K562 (cell line): ENCODE results near the gene NEK2. TPM values are rescaled to one million over a fixed set of nuclear protein-coding genes. Genes with fewer than 3 reads are reported as not detected.

ENCODE experiments used
- ARID2 ChIP-seq: fragments of 450-650 bp; IDR thresholded peaks from 2 replicates; pipeline ENCODE4 v1.6.1; 2017; ENCODE audit warnings: antibody characterized with exemption, mild to moderate bottlenecking
- EZH2 ChIP-seq: IDR thresholded peaks from 2 replicates; pipeline ENCODE4 v1.6.1; 2012; ENCODE audit warnings: low read depth, mild to moderate bottlenecking, inconsistent platforms, low read length, borderline replicate concordance
- GTF2F1 ChIP-seq: IDR thresholded peaks from 2 replicates; pipeline ENCODE4 v1.6.1; 2011; ENCODE audit warnings: low read depth, low read length, improper control_type of control experiment
- IRF2 ChIP-seq: sonication (generic); formaldehyde crosslinking; IDR thresholded peaks from 2 replicates; pipeline ENCODE4 v1.8.1; 2022; ENCODE audit warnings: mild to moderate bottlenecking, missing genetic modification reagents
- KAT2B ChIP-seq: IDR thresholded peaks from one replicate; pipeline ENCODE4 v1.6.1; 2012; ENCODE audit warnings: low read depth, mild to moderate bottlenecking, control low read depth, inconsistent platforms, low read length, moderate library complexity
- NR0B1 ChIP-seq: fragments of 450-650 bp; IDR thresholded peaks from one replicate; pipeline ENCODE4 v1.6.1; 2018; ENCODE audit warnings: mild to moderate bottlenecking, moderate library complexity; ENCODE audit not compliant: partially characterized antibody
- SNRNP70 ChIP-seq: fragments of 200-400 bp; formaldehyde crosslinking; optimal IDR thresholded peaks from 2 replicates; pipeline ENCODE3; 2017; ENCODE audit warnings: low read depth, low read length
- YBX1 ChIP-seq: fragments of 450-650 bp; IDR thresholded peaks from 2 replicates; pipeline ENCODE4 v1.7.1; 2016; ENCODE audit warnings: mild to moderate bottlenecking
- ZNF134 ChIP-seq: fragments of 250-450 bp; sonication (Bioruptor Pico); conservative IDR thresholded peaks from 2 replicates; pipeline ENCODE4 v1.4.0; 2020
- ZNF23 ChIP-seq: fragments of 250-450 bp; sonication (Bioruptor Pico); IDR thresholded peaks from 2 replicates; pipeline ENCODE4 v1.4.0; 2020; ENCODE audit warnings: mild to moderate bottlenecking
- polyA plus RNA-seq, 8 experiments: library from polyadenylated mRNA; depleted of rRNA in 4 of 8; stranded (reverse) in 5 of 8; unstranded in 3 of 8; fragments of >200 nt; fragmentation: Nextera tagmentation in 2 of 8; fragmentation: Illumina TruSeq in 1 of 8; extraction: Ambion mirVana in 2 of 8; extraction: Trizol in 1 of 8; gene quantifications; 2 replicates each; pipeline versions ENCODE4 v1.2.1 to v1.2.3, GENCODE V29; 2011 to 2014; ENCODE audit warnings: inconsistent platforms in 1 of 8, missing spikeins in 1 of 8
- total RNA-seq, 7 experiments: library from RNA; depleted of rRNA in 6 of 7; stranded (reverse); fragments of >200 nt in 6 of 7; fragmentation: Illumina TruSeq in 2 of 7; extraction: Trizol in 2 of 7; gene quantifications; 2 replicates each; pipeline versions ENCODE4 v1.2.1 to v1.2.3, GENCODE V29; 2011 to 2021; ENCODE audit warnings: low replicate concordance in 1 of 7
- TF ChIP-seq, protein P1 (sequence below): fragments of 250-450 bp; sonication (Bioruptor Pico); IDR thresholded peaks from 2 replicates; pipeline ENCODE4 v1.5.0; 2021
- TF ChIP-seq, protein P2 (sequence below): fragments of 250-450 bp; sonication (Bioruptor Pico); IDR thresholded peaks from 2 replicates; pipeline ENCODE4 v1.5.0; 2020; ENCODE audit warnings: mild to moderate bottlenecking, borderline replicate concordance
- TF ChIP-seq, protein P3 (sequence below): fragments of 150-350 bp; IDR thresholded peaks from 2 replicates; pipeline ENCODE4 v1.6.1; 2014; ENCODE audit warnings: low read depth, mild to moderate bottlenecking, low read length, borderline replicate concordance
- TF ChIP-seq, protein P4 (sequence below), 2 experiments: IDR thresholded peaks; 2 replicates each; pipeline ENCODE4 v1.6.1; 2012; ENCODE audit warnings: improper control_type of control experiment in 2 of 2, low read depth in 2 of 2, low read length in 2 of 2, borderline replicate concordance in 1 of 2

Gene NEK2
- total and polyA plus RNA-seq, 9 of the 15 experiments (the other 6 are each of a cell fraction or from before 2014, with no cell fraction given) = 30.0 to 74.7 (median 66.4) TPM

DNA sequence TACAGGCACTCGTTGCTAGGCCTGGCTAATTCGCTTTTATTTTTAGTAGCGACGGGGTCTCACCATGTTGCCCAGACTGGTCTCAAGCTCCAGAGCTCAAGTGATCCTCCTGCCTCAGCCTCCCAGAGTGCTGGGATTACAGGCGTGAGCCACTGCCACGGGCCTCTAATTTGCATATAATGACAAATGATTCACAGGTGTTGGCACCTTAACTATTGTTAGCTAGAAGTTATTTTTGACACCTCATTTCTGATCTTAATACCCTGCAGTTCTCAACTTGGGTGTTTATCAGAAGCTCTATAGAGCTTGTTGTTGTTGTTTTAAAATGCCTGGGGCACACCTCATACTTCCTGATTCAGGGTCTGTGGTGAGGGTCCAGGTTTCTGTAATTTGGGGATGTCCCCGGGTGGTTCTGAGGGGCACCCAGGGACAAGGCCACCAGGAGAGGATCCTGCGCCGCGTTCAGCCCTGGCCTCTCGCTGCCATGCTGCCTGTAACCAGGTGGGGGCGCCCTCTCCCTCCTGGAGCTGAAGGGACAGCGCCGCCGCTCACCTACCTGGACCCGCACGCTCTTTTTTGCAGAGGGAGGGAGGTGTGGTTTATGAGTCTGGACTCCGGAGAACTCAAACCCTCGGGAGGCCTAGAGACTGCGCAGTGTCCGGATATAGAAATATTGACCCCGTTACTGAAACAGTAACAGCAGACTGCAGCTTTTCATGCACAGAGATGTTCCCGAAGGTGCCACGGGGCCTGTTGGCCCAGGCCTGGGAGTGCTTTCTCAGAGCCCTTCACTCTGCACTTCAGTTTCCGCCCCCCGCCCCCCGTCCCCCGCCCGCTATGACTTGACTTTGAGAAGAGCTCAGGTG is 23.0 kb upstream of the NEK2 start (continued):
- TF ChIP-seq, protein P1, sequence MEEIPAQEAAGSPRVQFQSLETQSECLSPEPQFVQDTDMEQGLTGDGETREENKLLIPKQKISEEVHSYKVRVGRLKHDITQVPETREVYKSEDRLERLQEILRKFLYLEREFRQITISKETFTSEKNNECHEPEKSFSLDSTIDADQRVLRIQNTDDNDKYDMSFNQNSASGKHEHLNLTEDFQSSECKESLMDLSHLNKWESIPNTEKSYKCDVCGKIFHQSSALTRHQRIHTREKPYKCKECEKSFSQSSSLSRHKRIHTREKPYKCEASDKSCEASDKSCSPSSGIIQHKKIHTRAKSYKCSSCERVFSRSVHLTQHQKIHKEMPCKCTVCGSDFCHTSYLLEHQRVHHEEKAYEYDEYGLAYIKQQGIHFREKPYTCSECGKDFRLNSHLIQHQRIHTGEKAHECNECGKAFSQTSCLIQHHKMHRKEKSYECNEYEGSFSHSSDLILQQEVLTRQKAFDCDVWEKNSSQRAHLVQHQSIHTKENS (CRISPR knock-in tag) = no peak
- TF ChIP-seq IRF2 (CRISPR knock-in tag) = no peak
- TF ChIP-seq YBX1 = no peak
- TF ChIP-seq GTF2F1 = no peak
- no peak for TF ChIP-seq ZNF23 (CRISPR knock-in tag)
- TF ChIP-seq, protein P2, sequence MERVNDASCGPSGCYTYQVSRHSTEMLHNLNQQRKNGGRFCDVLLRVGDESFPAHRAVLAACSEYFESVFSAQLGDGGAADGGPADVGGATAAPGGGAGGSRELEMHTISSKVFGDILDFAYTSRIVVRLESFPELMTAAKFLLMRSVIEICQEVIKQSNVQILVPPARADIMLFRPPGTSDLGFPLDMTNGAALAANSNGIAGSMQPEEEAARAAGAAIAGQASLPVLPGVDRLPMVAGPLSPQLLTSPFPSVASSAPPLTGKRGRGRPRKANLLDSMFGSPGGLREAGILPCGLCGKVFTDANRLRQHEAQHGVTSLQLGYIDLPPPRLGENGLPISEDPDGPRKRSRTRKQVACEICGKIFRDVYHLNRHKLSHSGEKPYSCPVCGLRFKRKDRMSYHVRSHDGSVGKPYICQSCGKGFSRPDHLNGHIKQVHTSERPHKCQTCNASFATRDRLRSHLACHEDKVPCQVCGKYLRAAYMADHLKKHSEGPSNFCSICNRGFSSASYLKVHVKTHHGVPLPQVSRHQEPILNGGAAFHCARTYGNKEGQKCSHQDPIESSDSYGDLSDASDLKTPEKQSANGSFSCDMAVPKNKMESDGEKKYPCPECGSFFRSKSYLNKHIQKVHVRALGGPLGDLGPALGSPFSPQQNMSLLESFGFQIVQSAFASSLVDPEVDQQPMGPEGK = no peak
- TF ChIP-seq, protein P3, sequence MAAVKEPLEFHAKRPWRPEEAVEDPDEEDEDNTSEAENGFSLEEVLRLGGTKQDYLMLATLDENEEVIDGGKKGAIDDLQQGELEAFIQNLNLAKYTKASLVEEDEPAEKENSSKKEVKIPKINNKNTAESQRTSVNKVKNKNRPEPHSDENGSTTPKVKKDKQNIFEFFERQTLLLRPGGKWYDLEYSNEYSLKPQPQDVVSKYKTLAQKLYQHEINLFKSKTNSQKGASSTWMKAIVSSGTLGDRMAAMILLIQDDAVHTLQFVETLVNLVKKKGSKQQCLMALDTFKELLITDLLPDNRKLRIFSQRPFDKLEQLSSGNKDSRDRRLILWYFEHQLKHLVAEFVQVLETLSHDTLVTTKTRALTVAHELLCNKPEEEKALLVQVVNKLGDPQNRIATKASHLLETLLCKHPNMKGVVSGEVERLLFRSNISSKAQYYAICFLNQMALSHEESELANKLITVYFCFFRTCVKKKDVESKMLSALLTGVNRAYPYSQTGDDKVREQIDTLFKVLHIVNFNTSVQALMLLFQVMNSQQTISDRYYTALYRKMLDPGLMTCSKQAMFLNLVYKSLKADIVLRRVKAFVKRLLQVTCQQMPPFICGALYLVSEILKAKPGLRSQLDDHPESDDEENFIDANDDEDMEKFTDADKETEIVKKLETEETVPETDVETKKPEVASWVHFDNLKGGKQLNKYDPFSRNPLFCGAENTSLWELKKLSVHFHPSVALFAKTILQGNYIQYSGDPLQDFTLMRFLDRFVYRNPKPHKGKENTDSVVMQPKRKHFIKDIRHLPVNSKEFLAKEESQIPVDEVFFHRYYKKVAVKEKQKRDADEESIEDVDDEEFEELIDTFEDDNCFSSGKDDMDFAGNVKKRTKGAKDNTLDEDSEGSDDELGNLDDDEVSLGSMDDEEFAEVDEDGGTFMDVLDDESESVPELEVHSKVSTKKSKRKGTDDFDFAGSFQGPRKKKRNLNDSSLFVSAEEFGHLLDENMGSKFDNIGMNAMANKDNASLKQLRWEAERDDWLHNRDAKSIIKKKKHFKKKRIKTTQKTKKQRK = no peak
- peak; percentile 95 for TF ChIP-seq ARID2
- no peak for TF ChIP-seq ZNF134 (CRISPR knock-in tag)
- no peak for TF ChIP-seq EZH2
- no peak for TF ChIP-seq SNRNP70
- no peak for TF ChIP-seq NR0B1
- TF ChIP-seq KAT2B = no peak
- TF ChIP-seq, protein P4, sequence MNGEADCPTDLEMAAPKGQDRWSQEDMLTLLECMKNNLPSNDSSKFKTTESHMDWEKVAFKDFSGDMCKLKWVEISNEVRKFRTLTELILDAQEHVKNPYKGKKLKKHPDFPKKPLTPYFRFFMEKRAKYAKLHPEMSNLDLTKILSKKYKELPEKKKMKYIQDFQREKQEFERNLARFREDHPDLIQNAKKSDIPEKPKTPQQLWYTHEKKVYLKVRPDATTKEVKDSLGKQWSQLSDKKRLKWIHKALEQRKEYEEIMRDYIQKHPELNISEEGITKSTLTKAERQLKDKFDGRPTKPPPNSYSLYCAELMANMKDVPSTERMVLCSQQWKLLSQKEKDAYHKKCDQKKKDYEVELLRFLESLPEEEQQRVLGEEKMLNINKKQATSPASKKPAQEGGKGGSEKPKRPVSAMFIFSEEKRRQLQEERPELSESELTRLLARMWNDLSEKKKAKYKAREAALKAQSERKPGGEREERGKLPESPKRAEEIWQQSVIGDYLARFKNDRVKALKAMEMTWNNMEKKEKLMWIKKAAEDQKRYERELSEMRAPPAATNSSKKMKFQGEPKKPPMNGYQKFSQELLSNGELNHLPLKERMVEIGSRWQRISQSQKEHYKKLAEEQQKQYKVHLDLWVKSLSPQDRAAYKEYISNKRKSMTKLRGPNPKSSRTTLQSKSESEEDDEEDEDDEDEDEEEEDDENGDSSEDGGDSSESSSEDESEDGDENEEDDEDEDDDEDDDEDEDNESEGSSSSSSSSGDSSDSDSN (IDR thresholded peaks at IDR 0.05; ENCODE audit: borderline replicate concordance in 1 of 2, low read depth in 2 of 2, low read length in 2 of 2) = no peak
